Heart left ventricle (tissue), 13 donors: ENCODE measurements around the gene TBC1D2.

Experiments
- POLR2A ChIP-seq, 2 donors: fragments of 450-650 bp; IDR thresholded peaks; one replicate each; pipeline ENCODE4 v1.6.1; 2017; ENCODE audit warnings: antibody characterized with exemption in 2 of 2, mild to moderate bottlenecking in 2 of 2, moderate library complexity in 2 of 2
- TF ChIP-seq, protein P1 (sequence below), 12 donors: fragments of 200-600 bp; sonication (generic) in 4 of 12; IDR thresholded peaks; one replicate each; pipeline versions ENCODE4 v1.5.0 to v1.8.0; 2018 to 2022; ENCODE audit warnings: antibody characterized with exemption in 12 of 12, mild to moderate bottlenecking in 5 of 12
- donor health status: ischemic (EF 13 %, LVEDD 7.1; RV severe dilation, severe dysfunction).
- donor health status: DM: no; HTN: yes; CAD: no.
- donor health status: DM: no; HTN: no; CAD: no.
- donor health status: ischemic (EF 25% LVEDD 6.9; RV normal size, moderate dysfunction).
- donor health status: ischemic (EF 25% LVEDD 5.7; RV mildly dilated, moderate dysfunction).
- donor health status: ischemic (EF 35%, LVEDD 5.7; RV mildly dilated, moderate dysfunction).
- donor health status: nonischemic (EF 11% LVEDD 7.7; RV severe dilation, severe dysfunction).
- donor health status: DM: yes; HTN: yes; CAD: no.
- donor health status: PGD.
- donor health status: ischemic (EF 29% LVEDD 5.4; RV normal size, mild dysfunction).
- donor health status: nonischemic (EF 23%, LVEDD 6.1; RV moderate dilation, normal function).

DNA sequence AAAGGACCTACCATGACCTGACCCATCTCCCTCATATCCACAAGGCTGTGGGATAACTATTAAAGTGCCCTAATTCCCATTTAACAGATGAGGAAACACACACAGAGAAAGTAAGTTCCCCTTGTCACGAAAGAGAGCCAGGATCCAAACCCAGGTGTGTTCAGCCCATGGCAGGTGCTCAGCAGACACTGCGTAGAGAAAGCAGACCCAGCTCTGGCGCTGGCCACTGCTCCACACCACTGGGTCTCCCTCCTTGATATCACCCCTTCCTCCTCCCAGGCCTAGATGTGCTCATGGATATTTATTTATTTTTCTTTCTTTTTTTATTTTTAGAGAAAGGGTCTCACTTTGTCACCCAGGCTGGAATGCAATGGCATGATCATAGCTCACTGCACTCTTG, 39.1 kb downstream of the TBC1D2 start:
- TF ChIP-seq, protein P1, sequence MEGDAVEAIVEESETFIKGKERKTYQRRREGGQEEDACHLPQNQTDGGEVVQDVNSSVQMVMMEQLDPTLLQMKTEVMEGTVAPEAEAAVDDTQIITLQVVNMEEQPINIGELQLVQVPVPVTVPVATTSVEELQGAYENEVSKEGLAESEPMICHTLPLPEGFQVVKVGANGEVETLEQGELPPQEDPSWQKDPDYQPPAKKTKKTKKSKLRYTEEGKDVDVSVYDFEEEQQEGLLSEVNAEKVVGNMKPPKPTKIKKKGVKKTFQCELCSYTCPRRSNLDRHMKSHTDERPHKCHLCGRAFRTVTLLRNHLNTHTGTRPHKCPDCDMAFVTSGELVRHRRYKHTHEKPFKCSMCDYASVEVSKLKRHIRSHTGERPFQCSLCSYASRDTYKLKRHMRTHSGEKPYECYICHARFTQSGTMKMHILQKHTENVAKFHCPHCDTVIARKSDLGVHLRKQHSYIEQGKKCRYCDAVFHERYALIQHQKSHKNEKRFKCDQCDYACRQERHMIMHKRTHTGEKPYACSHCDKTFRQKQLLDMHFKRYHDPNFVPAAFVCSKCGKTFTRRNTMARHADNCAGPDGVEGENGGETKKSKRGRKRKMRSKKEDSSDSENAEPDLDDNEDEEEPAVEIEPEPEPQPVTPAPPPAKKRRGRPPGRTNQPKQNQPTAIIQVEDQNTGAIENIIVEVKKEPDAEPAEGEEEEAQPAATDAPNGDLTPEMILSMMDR (IDR thresholded peaks at IDR 0.05), result no peak
- no peak for TF ChIP-seq POLR2A (IDR thresholded peaks at IDR 0.05)
